ENCODE results near the gene IBSP.

Gene IBSP

GRCh38 chr4:87838205-87838604 is 38.9 kb downstream of the IBSP start:
- peak; percentile 4 for DNase-seq (ENCODE audit: low spot score)

- DNase-seq (ENCODE audit: low spot score): peak; percentile 19
Measured at GRCh38 chr4:87838890-87839591, 39.7 kb downstream of the IBSP start.

GRCh38 chr4:87839592-87839946 is 40.2 kb downstream of the IBSP start:
- DNase-seq (ENCODE audit: low spot score): no peak

DNA sequence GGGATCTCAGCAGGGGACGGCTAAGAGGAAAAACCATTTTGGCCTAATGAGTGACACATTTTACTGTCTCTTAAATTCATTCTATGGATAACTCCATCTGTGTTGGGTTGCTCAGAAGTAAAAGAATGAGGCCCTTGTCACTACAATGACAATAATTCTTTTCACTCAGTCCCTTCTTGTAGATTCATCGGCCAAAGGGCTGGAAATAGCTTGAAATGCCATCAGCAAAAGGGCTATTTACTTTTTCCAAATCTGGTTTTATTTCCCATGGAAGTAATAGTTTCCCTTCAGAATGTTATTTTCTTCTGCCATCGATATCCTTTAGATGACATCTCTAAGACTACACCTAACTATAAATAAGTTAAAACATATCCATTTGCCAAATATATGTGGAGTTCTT is 40.8 kb downstream of the IBSP start:
- no peak for DNase-seq (ENCODE audit: low spot score)

DNA sequence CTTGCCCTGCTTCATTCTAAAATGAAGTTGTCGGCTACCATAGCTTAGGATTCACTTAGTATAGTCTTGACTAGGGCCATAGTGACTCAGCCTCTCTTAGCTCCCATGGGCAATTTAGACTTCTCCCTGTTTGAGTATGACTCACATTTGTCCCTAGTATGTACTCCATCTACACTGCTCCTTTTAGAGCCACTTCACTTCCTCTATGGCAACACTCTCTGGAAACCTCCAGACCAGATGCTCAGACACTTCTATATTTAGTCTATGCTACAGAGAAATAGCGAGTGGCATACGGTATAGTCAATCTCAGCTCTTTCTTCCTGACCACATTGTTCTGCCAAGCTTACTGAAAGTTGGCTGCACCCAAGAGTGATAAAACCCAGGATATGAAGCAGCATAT is 44.6 kb downstream of the IBSP start:
- DNase-seq (ENCODE audit: low spot score): no peak

GRCh38 chr4:87844452-87844851 is 45.1 kb downstream of the IBSP start:
- no peak for DNase-seq (ENCODE audit: low spot score)

DNA sequence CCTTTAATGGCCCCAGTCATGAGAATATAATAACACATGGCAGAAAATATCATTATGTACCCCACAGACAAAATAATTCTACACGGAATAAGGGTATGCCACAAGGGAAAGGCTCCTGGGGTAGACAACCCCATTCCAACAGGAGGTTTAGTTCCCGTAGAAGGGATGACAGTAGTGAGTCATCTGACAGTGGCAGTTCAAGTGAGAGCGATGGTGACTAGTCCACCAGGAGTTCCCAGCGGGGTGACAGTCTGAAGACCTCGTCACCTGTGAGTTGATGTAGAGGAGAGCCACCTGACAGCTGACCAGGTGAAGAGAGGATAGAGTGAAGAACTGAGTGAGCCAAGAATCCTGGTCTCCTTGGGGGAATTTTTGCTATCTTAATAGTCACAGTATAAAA is 46.9 kb downstream of the IBSP start:
- DNase-seq (ENCODE audit: low spot score): no peak

DNA sequence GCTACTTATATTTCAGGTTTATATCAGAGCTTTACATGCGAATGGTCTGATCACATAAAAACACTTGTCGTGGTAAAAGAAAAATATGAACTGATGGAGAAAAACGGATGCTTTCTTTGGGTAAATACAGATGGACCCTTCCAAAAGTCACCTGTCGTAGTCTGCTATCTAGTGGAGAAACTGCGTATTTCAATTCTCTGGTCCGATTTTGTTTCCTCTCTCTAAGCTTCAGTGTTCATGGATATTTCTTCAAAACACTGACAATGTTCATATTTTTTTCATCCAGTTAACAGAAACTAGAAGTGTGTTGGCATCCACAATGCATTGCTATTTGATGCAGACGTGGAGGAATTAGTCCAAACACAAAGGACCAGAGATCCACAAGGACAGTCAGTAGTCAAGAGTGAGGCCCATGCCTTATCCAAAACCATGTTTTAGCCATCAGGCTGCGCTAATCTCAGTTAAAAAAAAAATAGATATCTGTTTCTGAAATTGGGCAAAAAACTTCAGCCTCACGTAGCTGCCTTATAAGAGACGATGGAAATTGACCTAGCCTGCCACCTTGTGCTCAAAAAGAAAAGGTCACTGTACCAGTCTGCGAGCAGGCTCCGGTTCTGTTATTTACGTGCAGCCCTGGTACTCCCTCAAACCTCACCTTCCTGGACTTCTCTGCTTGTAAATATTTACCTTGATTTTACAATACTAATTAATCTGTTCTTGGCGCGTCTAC is 49.4 kb downstream of the IBSP start:
- peak; percentile 44 for DNase-seq (ENCODE audit: low spot score)

DNA sequence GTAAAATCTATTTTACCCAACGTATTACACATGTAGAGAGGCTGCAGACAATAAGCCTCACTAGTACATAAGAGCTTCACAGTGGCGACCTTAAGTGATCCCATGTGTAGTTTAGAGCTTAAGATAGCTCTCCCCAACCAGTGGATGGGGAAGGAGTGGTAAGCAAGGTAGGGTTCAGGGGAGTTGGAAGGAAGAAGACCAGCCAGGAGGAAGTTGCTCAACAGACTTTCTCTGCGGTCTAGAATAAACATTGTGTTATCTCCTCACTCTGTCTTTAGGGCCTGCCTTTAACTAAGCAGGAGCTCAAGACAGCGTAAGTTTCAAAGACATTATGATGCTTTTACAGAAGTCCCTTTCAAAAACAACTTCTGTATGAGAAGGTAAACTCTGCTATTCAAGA is 50.3 kb downstream of the IBSP start:
- no peak for DNase-seq (ENCODE audit: low spot score)

- DNase-seq (ENCODE audit: low spot score): no peak
Measured at GRCh38 chr4:87851332-87851731, 52.0 kb downstream of the IBSP start.

- no peak for DNase-seq (ENCODE audit: low spot score)
Measured at GRCh38 chr4:87851953-87852352, 52.6 kb downstream of the IBSP start.

GRCh38 chr4:87853108-87853507 is 53.8 kb downstream of the IBSP start:
- DNase-seq (ENCODE audit: low spot score): peak; percentile 21

DNA sequence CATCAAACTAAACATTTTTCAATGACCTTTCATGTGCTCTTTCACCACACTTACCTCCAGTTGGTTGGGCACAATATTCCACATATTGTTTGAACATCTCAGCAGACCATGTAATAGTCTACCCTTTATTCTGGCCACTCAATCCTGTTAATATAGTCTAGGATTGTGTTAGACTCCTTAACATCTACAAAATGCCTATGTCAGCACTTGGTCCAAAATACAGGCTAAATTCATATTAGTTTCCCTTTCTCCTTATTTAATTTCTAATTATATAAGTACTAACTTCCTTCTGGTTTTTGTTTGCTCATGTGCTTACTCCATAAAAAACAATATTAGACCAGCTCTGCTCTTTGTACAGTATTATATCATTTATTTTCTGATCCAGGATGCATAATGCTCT is 54.5 kb downstream of the IBSP start:
- DNase-seq (ENCODE audit: low spot score): no peak

GRCh38 chr4:87855559-87855958 is 56.2 kb downstream of the IBSP start:
- DNase-seq (ENCODE audit: low spot score): no peak

DNA sequence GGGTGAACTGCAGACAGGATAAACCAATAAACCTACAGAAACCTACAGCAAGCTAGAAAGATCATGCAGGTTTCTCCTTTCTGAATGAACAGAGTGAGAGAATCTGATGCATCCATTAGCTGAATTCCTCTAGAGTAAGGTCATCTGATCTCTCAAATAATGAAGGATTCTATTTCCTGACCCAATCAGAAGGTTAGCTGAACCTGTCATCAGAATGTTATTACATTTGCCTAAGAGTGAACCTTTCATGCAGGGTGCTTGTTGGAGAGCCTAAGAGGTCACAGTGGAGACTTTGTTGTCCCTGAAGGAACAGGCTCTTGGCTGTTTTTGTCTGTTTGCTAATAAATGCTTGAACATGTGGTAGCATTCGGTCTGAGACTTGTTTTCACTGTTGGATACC is 57.5 kb downstream of the IBSP start:
- DNase-seq (ENCODE audit: low spot score): no peak

- DNase-seq (ENCODE audit: low spot score): no peak
Measured at GRCh38 chr4:87857789-87858188, 58.4 kb downstream of the IBSP start.

Measured in SK-N-DZ (cell line).